C4-2B (cell line): Measurements from ENCODE around the gene TMEM30B.

Experiments
- CTCF ChIP-seq: fragments of 450-650 bp; conservative IDR thresholded peaks from 2 replicates; pipeline ENCODE4 v1.5.1; 2017; ENCODE audit warnings: mild to moderate bottlenecking
- ZFX ChIP-seq: fragments of 450-650 bp; IDR thresholded peaks from 2 replicates; pipeline ENCODE4 v1.6.1; 2017

- no peak for TF ChIP-seq CTCF
- TF ChIP-seq ZFX, result no peak
Measured at GRCh38 chr14:61264010-61264571, 17.0 kb downstream of the TMEM30B start.
